ENCODE results near the gene LRRC49.
"Not testable (repeated sequence)": the region's sequence is repeated elsewhere in the genome, so short reads cannot be mapped to it uniquely, and the experiment has no call there.

LRRC49 gene

DNA sequence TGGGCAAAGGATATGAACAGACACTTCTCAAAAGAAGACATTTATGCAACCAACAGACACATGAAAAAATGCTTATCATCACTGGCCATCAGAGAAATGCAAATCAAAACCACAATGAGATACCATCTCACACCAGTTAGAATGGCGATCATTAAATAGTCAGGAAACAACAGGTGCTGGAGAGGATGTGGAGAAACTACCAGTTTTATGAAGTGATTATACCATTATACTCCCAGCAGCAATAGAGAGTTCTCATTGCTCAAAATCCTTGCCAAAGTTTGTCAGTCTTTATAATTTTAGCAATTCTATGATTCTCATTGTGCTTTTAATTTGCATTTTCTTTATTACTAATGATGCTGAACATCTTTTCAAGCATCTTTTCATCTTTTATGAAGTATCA is 34.3 kb downstream of the LRRC49 start:
- H3K36me3 Mint-ChIP-seq (ENCODE audit: low read depth); H3K27ac Mint-ChIP-seq; DNase-seq; H3K9me3 Mint-ChIP-seq; H3K4me1 Mint-ChIP-seq (ENCODE audit: low read depth); H3K4me3 Mint-ChIP-seq: not testable (repeated sequence)
- peaks cover 49% of the 10 kb centered on the region for H3K27me3 Mint-ChIP-seq

DNA sequence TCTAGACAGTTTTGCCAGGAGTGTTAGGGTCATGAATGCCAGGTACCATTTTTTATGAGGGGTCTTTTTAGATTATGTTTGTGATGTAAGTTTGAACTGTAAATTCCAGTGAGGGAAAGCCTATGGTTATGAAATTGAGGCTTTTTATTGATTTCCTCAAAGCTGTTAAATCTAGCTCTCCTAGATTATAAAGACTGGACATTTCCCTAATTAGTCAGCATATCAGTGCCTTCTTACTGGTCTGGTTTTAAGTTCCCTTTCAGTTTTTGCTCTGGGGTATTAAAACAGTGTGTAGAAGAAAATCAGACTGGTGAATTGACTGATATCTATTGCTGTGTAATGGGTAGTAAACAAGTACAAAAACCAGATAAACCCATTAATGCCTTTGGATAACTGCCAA is 39.2 kb downstream of the LRRC49 start:
- Mint-ChIP-seq H3K27ac (no peak overlapping the region), H3K4me1 (ENCODE audit: low read depth) (no peaks in the 10 kb centered on the region), H3K36me3 (ENCODE audit: low read depth) (no peaks in the 10 kb centered on the region), H3K27me3 (peaks cover 35% of the 10 kb centered on the region), H3K9me3 (no peaks in the 10 kb centered on the region), H3K4me3 (no peak overlapping the region)
- no peak for DNase-seq

DNA sequence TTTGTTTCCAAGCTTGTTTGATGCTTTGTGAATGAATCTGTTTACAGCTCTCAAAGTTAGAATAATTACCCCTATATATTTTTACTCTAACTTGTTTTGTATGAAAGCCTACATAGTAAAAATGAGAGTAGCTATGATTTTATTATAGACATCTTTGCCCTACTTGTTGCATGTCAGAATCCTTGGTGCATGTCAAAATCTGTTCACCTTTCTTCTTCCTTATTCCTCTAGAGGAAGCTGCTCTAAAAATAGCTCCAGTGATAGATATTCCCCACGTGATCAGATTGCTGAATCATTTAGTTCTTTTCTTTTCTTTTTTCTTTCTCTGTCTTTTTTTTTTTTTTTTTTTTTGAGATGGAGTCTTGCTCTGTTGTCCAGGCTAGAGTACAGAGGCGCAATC is 39.8 kb downstream of the LRRC49 start:
- no peak overlapping the region for H3K4me3 Mint-ChIP-seq
- no peaks in the 10 kb centered on the region for H3K4me1 Mint-ChIP-seq (ENCODE audit: low read depth)
- no peaks in the 10 kb centered on the region for H3K36me3 Mint-ChIP-seq (ENCODE audit: low read depth)
- no peak overlapping the region for H3K27ac Mint-ChIP-seq
- no peaks in the 10 kb centered on the region for H3K9me3 Mint-ChIP-seq
- peaks cover 32% of the 10 kb centered on the region for H3K27me3 Mint-ChIP-seq
- DNase-seq, result no peak

DNA sequence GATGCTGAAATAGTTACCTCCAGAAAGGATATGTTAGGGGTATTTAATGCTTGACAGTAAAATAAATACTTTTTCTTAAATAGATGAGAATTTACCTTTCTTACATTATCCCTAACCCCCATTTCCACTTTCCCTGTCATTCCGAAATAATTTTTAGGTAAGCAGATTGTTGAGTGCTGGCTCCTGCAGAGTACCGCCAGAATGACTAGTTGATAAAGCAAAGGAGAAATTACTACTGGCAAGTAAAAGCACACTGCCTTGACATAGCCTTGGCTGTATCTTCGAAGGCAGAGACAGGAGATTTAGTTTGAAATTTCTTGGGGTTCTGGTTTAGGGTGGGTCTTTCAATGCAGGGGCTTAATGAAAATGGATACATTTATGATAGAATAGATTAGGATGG is 40.8 kb downstream of the LRRC49 start:
- Mint-ChIP-seq H3K4me1 (ENCODE audit: low read depth) (no peaks in the 10 kb centered on the region), H3K27me3 (peaks cover 29% of the 10 kb centered on the region), H3K9me3 (no peaks in the 10 kb centered on the region), H3K27ac (no peak overlapping the region), H3K36me3 (ENCODE audit: low read depth) (no peaks in the 10 kb centered on the region), H3K4me3 (no peak overlapping the region)
- no peak for DNase-seq

DNA sequence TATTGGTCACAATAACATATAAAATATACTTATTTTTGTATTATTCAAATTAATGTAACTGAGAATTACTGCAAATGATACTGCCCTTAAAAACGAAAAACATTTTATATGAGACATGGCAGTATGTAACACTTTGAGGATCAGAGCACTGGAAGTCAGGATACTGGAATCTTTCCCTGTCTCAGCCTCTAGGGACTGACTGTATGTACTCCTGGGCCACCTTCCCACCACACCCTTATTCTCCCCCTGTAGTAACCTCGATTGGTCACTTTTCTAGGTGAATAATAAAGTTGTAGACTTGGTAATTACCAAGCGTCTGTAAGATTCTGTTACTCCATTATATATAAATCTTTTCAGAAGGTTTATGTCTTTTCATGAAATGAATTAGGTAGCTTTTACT is 43.0 kb downstream of the LRRC49 start:
- DNase-seq, result no peak
- Mint-ChIP-seq H3K4me3 (no peak overlapping the region), H3K4me1 (ENCODE audit: low read depth) (no peaks in the 10 kb centered on the region), H3K9me3 (no peaks in the 10 kb centered on the region), H3K36me3 (ENCODE audit: low read depth) (no peaks in the 10 kb centered on the region), H3K27ac (no peak overlapping the region), H3K27me3 (peaks cover 25% of the 10 kb centered on the region)

DNA sequence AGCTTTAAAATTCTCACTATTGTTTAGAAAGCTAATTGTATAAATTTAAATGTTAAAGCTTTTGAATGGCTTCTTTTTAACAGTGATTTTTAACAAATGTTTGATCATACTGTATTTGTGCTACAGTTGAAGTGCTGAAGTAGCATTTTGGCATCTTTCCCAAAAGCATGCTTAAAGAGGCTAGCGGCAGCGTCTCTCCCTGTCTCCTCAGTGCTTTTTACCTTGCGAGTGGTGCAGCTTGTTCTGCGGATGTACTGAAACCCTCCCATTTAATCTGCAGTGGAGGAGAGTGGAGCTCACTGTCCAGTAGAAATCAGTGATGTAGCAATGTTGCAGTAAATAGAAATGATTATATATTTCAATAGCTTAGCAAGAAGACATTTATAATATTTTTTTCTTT is 43.7 kb downstream of the LRRC49 start:
- no peaks in the 10 kb centered on the region for H3K36me3 Mint-ChIP-seq (ENCODE audit: low read depth)
- H3K27me3 Mint-ChIP-seq, result peaks cover 26% of the 10 kb centered on the region
- no peaks in the 10 kb centered on the region for H3K9me3 Mint-ChIP-seq
- H3K4me3 Mint-ChIP-seq, result no peak overlapping the region
- H3K27ac Mint-ChIP-seq, result no peak overlapping the region
- no peaks in the 10 kb centered on the region for H3K4me1 Mint-ChIP-seq (ENCODE audit: low read depth)
- no peak for DNase-seq

DNA sequence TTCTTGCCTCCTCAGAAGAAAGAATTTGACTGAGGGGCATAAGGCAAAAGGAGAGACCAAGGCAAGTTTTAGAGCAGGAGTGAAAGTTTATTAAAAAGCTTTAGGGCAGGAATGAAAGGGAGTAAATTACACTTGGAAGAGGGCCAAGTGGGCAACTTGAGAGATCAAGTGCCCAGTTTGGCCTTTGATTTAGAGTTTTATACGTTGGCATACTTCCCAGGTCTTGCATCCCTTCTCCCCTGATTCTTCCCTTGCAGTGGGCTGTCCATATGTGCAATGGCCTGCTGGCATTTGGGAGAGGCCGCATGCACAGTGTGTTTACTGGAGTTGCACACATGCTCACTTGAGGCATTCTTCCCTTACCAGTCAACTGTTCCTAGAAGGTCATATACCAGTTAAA is 50.7 kb downstream of the LRRC49 start:
- not testable (repeated sequence) for H3K4me1 Mint-ChIP-seq (ENCODE audit: low read depth); H3K27ac Mint-ChIP-seq; DNase-seq; H3K4me3 Mint-ChIP-seq; H3K9me3 Mint-ChIP-seq; H3K36me3 Mint-ChIP-seq (ENCODE audit: low read depth)
- H3K27me3 Mint-ChIP-seq, result peaks cover 16% of the 10 kb centered on the region

DNA sequence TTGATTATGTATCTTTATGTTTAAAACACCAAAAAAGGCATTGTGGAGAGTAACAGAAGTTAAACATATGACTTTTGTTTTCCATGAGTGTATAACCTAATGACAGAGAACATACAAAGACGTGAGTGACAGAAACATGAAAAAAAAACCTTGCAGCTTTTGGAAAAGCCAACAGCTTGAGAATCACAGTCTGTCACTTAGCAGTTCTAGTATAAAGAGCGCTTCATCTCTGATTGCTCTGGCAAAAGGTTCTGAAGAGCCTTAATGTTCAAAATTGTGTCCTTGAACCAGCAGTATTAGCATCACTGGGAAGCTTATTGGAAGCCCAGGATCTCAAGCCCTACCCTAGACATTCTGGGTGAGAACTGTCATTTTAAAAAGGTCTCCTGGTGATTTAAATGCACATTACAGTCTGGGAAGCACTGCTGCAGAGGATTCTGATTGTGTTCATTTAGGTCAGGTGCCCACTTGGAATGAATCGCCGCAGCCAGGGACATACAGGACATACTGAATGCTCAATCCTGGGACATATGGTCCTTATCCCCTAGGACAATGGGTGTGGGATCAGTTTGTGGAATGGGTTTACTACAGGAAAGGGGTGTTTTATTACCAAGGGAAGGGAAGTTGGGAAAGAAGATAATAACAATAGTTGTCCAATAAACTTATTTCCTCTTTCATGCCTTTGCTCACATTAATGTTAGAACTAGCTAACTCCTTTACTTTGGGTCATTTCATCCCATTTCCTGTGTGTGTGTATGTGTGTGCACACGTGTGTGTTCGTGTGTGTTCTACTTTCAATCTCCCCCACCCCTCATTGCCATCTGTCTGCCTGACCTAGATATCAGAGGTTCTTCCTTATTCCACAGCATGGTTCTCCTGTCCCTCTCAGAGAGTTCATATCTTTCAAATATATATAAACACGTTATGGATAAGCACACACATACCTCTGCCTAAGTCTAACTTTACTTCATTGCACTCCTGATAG is 55.0 kb downstream of the LRRC49 start:
- H3K27me3 Mint-ChIP-seq, result peaks cover 35% of the 10 kb centered on the region
- no peaks in the 10 kb centered on the region for H3K4me1 Mint-ChIP-seq (ENCODE audit: low read depth)
- no peak for DNase-seq

DNA sequence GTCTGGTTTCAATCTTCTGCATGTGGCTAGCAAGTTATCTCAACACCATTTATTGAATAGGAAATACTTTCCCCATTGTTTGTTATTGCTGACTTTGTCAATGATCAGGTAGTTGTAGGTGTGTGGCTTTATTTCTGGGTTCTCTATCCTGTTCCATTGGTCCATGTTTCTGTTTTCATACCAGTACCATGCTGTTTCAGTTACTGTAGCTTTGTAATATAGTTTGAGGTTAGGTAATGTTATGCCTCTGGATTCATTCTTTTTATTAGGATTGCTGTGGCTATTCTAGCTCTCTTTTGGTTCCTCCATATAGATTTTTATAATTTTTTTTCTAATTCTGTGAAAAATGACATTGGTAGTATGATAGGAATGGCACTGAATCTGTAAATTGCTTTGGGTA is 58.3 kb downstream of the LRRC49 start:
- Mint-ChIP-seq H3K4me1 (ENCODE audit: low read depth) (no peaks in the 10 kb centered on the region), H3K36me3 (ENCODE audit: low read depth) (no peaks in the 10 kb centered on the region), H3K4me3 (no peak overlapping the region), H3K27ac (no peak overlapping the region), H3K9me3 (peaks cover 8% of the 10 kb centered on the region), H3K27me3 (peaks cover 60% of the 10 kb centered on the region)
- no peak for DNase-seq

More for the DNA sequence above, 55.0 kb downstream of the LRRC49 start:
- H3K4me3 Mint-ChIP-seq, result no peak overlapping the region
- no peak overlapping the region for H3K27ac Mint-ChIP-seq
- no peaks in the 10 kb centered on the region for H3K36me3 Mint-ChIP-seq (ENCODE audit: low read depth)
- H3K9me3 Mint-ChIP-seq, result peaks cover 8% of the 10 kb centered on the region

DNA sequence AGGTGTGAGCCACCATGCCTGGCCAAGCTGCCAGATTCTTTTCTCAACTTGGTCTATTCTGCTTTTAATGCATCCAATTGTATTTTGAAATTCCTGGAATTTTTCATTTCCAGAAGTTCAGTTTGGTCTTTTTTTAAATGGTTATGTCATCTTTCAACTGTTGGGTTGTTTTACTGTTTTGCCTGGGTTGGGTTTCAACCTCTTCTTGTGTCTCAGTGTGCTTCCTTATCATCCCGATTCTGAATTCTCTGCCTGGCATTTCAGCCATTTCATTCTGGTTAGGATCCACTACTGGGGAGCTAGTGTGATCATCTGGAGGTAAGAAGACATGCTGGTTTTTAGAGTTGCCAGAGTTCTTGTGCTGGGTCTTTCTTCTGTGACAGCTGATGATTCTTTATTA is 61.5 kb downstream of the LRRC49 start:
- no peak overlapping the region for H3K27ac Mint-ChIP-seq
- H3K27me3 Mint-ChIP-seq, result peaks cover 69% of the 10 kb centered on the region
- H3K9me3 Mint-ChIP-seq, result peaks cover 8% of the 10 kb centered on the region

DNA sequence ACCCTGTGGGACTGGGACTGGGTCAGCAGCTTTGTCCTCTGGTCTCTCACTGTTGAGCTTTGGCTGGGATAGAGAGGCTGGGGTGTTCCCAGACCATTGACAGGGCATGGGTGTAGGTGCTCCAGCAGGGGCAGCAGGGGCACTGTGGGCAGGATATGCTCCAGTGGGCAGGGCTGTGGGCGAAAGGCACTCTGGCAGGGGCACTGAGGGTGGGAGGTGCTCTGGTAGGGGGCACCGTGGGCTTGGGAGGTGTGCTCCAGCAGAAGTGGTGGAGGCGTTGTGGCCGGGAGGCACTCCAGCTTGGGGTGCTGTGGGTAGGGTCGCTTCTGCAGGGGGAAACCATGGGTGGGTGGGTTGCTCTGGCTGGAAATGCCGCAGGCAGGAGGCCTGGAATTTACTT is 62.1 kb downstream of the LRRC49 start:
- DNase-seq, result no peak
- Mint-ChIP-seq H3K36me3 (ENCODE audit: low read depth) (no peaks in the 10 kb centered on the region), H3K4me1 (ENCODE audit: low read depth) (no peaks in the 10 kb centered on the region), H3K27ac (no peak overlapping the region), H3K4me3 (no peak overlapping the region), H3K9me3 (peaks cover 9% of the 10 kb centered on the region), H3K27me3 (peaks cover 69% of the 10 kb centered on the region)

More for the DNA sequence above, 61.5 kb downstream of the LRRC49 start:
- no peaks in the 10 kb centered on the region for H3K4me1 Mint-ChIP-seq (ENCODE audit: low read depth)
- H3K36me3 Mint-ChIP-seq (ENCODE audit: low read depth), result no peaks in the 10 kb centered on the region
- no peak for DNase-seq
- H3K4me3 Mint-ChIP-seq, result no peak overlapping the region

DNA sequence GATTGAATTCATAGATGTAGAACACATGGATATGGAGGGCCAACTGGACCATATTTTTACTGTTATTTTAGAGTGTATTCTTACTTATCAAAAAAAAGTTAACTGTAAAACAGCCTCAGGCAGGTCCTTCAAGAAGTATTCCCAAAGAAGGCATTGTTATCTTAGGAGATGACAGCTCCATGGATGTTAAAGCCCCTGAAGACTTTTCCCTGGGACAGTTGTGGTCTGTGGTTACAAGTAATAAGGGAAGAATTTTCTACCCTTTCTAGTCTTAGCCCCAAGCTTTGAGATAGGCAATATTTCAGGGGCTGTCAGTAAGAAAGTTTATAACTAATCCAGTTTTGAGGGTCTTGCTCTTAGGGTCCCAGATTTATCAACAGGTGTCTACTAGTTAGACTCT is 62.5 kb downstream of the LRRC49 start:
- peaks cover 66% of the 10 kb centered on the region for H3K27me3 Mint-ChIP-seq
- no peak overlapping the region for H3K4me3 Mint-ChIP-seq
- no peaks in the 10 kb centered on the region for H3K4me1 Mint-ChIP-seq (ENCODE audit: low read depth)

DNA sequence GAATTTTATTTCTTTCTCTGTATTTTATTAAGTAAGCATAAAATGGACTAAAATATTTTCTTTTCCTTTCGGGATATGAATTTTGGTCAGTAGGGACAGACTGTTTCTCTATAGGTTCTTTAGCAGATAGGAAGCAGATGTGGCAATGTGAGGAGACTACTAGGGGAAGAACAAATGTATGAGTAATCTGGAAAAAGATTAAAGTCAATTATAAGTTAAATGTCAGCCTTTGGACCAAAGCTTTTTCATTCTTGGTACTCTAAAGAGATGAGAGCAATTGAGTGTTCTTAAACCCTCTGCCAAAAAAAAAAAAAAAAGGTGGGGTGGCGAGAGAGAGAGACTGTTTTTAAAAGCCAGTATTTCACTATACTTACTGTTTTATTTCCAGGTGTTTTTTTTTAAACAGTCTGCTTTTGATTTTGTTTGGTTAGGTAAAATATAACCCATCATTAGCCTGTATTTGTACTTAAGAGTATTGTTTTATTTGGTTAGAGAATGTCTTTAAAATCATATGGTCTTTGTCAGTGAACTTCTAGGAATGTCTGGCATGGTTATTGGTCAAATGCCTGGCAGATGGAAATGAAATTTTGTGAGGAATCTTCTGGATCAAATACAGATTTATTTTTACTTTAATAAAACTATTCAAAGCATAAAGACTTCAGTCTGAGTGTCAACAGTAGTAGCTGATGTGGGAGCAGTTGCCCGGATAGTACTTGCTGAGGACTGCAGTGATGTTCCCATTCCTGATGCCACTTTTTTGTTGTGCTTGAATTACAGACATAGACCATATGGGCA is 63.8 kb downstream of the LRRC49 start:
- Mint-ChIP-seq H3K4me3 (no peak overlapping the region), H3K27ac (no peak overlapping the region), H3K36me3 (ENCODE audit: low read depth) (no peaks in the 10 kb centered on the region), H3K27me3 (peaks cover 54% of the 10 kb centered on the region), H3K4me1 (ENCODE audit: low read depth) (no peaks in the 10 kb centered on the region), H3K9me3 (peaks cover 2% of the 10 kb centered on the region)
- DNase-seq, result no peak

More for the DNA sequence above, 62.5 kb downstream of the LRRC49 start:
- no peak for DNase-seq
- Mint-ChIP-seq H3K27ac (no peak overlapping the region), H3K36me3 (ENCODE audit: low read depth) (no peaks in the 10 kb centered on the region), H3K9me3 (peaks cover 9% of the 10 kb centered on the region)

DNA sequence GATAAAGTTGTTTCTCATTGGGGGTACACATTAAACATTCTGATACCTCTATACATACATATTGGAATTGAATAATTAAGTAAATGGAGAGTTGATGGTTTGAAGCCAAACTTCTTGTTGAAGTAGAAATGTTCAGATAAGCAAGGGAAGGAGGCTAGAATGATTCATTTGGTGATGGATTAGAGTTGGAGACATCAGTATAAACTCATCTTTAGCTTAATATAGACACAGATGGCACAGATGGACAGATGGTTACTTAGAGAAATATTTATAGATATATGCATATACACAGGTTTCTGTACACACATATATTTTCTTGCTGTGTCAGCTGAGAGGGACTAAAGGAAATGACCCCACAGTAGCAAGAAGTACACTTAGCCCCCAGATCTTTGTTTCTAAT is 69.5 kb downstream of the LRRC49 start:
- Mint-ChIP-seq H3K9me3 (peaks cover 2% of the 10 kb centered on the region), H3K4me3 (no peak overlapping the region), H3K36me3 (ENCODE audit: low read depth) (no peaks in the 10 kb centered on the region), H3K4me1 (ENCODE audit: low read depth) (no peaks in the 10 kb centered on the region), H3K27ac (no peak overlapping the region), H3K27me3 (peaks cover 9% of the 10 kb centered on the region)
- DNase-seq, result no peak

DNA sequence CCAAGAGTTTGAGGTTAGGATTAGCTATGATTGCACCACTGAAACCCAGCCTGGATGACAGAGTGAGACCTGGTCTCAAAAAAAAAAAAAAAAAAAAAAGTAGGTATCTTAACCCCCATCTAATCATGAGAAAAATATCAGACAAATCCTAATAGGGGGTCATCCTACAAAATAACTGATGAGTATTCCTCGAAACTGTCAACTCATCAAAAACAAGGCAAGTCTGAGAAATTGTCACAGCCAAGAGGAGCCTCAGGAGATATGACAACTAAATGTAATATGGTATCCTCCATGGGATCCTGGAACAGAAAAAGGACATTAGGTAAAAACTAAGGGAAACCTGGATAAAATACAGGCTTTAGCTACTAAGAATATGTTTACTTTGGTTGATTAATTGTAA is 70.6 kb downstream of the LRRC49 start:
- Mint-ChIP-seq H3K9me3 (peaks cover 2% of the 10 kb centered on the region), H3K4me3 (no peak overlapping the region), H3K36me3 (ENCODE audit: low read depth) (no peaks in the 10 kb centered on the region), H3K27me3 (peaks cover 2% of the 10 kb centered on the region), H3K27ac (no peak overlapping the region), H3K4me1 (ENCODE audit: low read depth) (no peaks in the 10 kb centered on the region)
- DNase-seq, result no peak

All from activated T-cell treated with anti-CD3 and anti-CD28 coated beads, Interleukin-2, amount 50 U/mL, for 24 hours (primary cell).